Spinal cord (tissue), 10 donors: ENCODE data around the gene ZNF536. TPM values are rescaled to one million over a fixed set of nuclear protein-coding genes. Genes with fewer than 3 reads are reported as not detected.
A peak's percentile ranks its signal among the peaks of the same experiment; 100 is the strongest.

ENCODE experiments used
- DNase-seq, 6 donors: peaks; one replicate each; pipeline versions ENCODE4 v3.0.0 to v3.0.0-alpha.2; 2013 to 2015; ENCODE audit warnings: low spot score in 6 of 6, low read depth in 4 of 6
- H3K27ac ChIP-seq: one replicate; pipeline ENCODE4 v1.5.1; 2013; ENCODE audit warnings: low read depth, low read length, control low read depth
- H3K27me3 ChIP-seq: one replicate; pipeline ENCODE4 v1.6.1; 2013; ENCODE audit warnings: low read length; ENCODE audit not compliant: control insufficient read depth, insufficient read depth
- H3K36me3 ChIP-seq: one replicate; pipeline ENCODE4 v1.6.1; 2013; ENCODE audit warnings: low read length; ENCODE audit not compliant: control insufficient read depth, insufficient read depth
- H3K4me1 ChIP-seq: one replicate; pipeline ENCODE4 v1.6.1; 2013; ENCODE audit warnings: low read length; ENCODE audit not compliant: control insufficient read depth, insufficient read depth
- H3K4me3 ChIP-seq: one replicate; pipeline ENCODE4 v1.5.1; 2013; ENCODE audit warnings: low read depth, low read length, control low read depth
- H3K9me3 ChIP-seq: one replicate; pipeline ENCODE4 v1.6.1; 2013; ENCODE audit warnings: low read length; ENCODE audit not compliant: control insufficient read depth, insufficient read depth
- WGBS: methylation state at CpG from one replicate; pipeline ENCODE4 v1.1.5; 2013; ENCODE audit warnings: missing lambda C conversion rate; ENCODE audit not compliant: insufficient coverage; 5-methylcytosine and 5-hydroxymethylcytosine counted together
- polyA plus RNA-seq, 2 donors: library from polyadenylated mRNA; unstranded; fragments of 120-200 nt; gene quantifications; one replicate each; pipeline ENCODE4 v1.2.1, GENCODE V29; 2013; ENCODE audit not compliant: insufficient read length in 2 of 2
- total RNA-seq, 2 donors: library from RNA; depleted of rRNA in 1 of 2; stranded (reverse); fragments of 120-200 nt in 1 of 2; fragments of >200 nt in 1 of 2; gene quantifications; one replicate each; pipeline versions ENCODE4 v1.2.3 to v1.2.4, GENCODE V29; 2013 to 2014
- donor health status: healthy.

Gene ZNF536
- total and polyA plus RNA-seq, 4 donors: 26.2 to 41.1 (median 28.9) TPM

GRCh38 chr19:30559446-30559845 is 187.3 kb downstream of the ZNF536 start:
- Histone ChIP-seq H3K27me3 (no peaks in the 10 kb centered on the region), H3K4me3 (no peak overlapping the region), H3K4me1 (peaks cover 13% of the 10 kb centered on the region), H3K36me3 (no peaks in the 10 kb centered on the region), H3K27ac (no peak overlapping the region), H3K9me3 (no peaks in the 10 kb centered on the region)
- no peak for DNase-seq
- 83% methylated on average over 8 of the region's 9 CpGs for WGBS

- no peak overlapping the region for H3K27ac ChIP-seq
- no peaks in the 10 kb centered on the region for H3K9me3 ChIP-seq
- no peaks in the 10 kb centered on the region for H3K36me3 ChIP-seq
- no peak overlapping the region for H3K4me3 ChIP-seq
- DNase-seq: no peak
- H3K4me1 ChIP-seq: peaks cover 22% of the 10 kb centered on the region
- no peaks in the 10 kb centered on the region for H3K27me3 ChIP-seq
- 100% methylated on average over 4 of the region's 8 CpGs for WGBS
Measured at GRCh38 chr19:30562981-30563380, 190.8 kb downstream of the ZNF536 start.

- H3K27ac ChIP-seq: no peak overlapping the region
- H3K9me3 ChIP-seq: no peaks in the 10 kb centered on the region
- no peak for DNase-seq
- no peak overlapping the region for H3K4me3 ChIP-seq
- H3K27me3 ChIP-seq: no peaks in the 10 kb centered on the region
- no CpG with 5 or more reads among the region's 3 CpGs for WGBS
- no peaks in the 10 kb centered on the region for H3K36me3 ChIP-seq
- peaks cover 22% of the 10 kb centered on the region for H3K4me1 ChIP-seq
Measured at GRCh38 chr19:30563691-30564090, 191.5 kb downstream of the ZNF536 start.

- Histone ChIP-seq H3K9me3 (no peaks in the 10 kb centered on the region), H3K27me3 (no peaks in the 10 kb centered on the region), H3K27ac (no peak overlapping the region), H3K36me3 (no peaks in the 10 kb centered on the region), H3K4me1 (peaks cover 22% of the 10 kb centered on the region), H3K4me3 (no peak overlapping the region)
- peak in 2 of 6 donors; percentile 24 to 72 for DNase-seq
- WGBS: 46% methylated on average over 5 of the region's 11 CpGs
Measured at GRCh38 chr19:30564551-30565011, 192.4 kb downstream of the ZNF536 start.

GRCh38 chr19:30565636-30566035 is 193.5 kb downstream of the ZNF536 start:
- no peak overlapping the region for H3K4me3 ChIP-seq
- H3K27ac ChIP-seq: no peak overlapping the region
- WGBS: 62% methylated on average over 4 of the region's 5 CpGs
- no peaks in the 10 kb centered on the region for H3K36me3 ChIP-seq
- H3K9me3 ChIP-seq: no peaks in the 10 kb centered on the region
- H3K4me1 ChIP-seq: peaks cover 22% of the 10 kb centered on the region
- H3K27me3 ChIP-seq: no peaks in the 10 kb centered on the region
- no peak for DNase-seq

GRCh38 chr19:30566681-30567420 is 194.7 kb downstream of the ZNF536 start:
- no peaks in the 10 kb centered on the region for H3K9me3 ChIP-seq
- H3K27ac ChIP-seq: no peak overlapping the region
- H3K36me3 ChIP-seq: no peaks in the 10 kb centered on the region
- WGBS: 85% methylated on average over 12 of the region's 22 CpGs
- H3K4me1 ChIP-seq: peaks cover 22% of the 10 kb centered on the region
- DNase-seq: no peak
- H3K4me3 ChIP-seq: no peak overlapping the region
- no peaks in the 10 kb centered on the region for H3K27me3 ChIP-seq

- Histone ChIP-seq H3K4me3 (no peak overlapping the region), H3K36me3 (no peaks in the 10 kb centered on the region), H3K4me1 (peaks cover 22% of the 10 kb centered on the region), H3K9me3 (no peaks in the 10 kb centered on the region), H3K27me3 (no peaks in the 10 kb centered on the region), H3K27ac (no peak overlapping the region)
- WGBS: 52% methylated on average over 5 of the region's 15 CpGs
- peak in 1 of 6 donors; percentile 43 for DNase-seq
Measured at GRCh38 chr19:30567536-30568232, 195.5 kb downstream of the ZNF536 start.

GRCh38 chr19:30570194-30570593 is 198.0 kb downstream of the ZNF536 start:
- Histone ChIP-seq H3K9me3 (no peaks in the 10 kb centered on the region), H3K27ac (no peak overlapping the region), H3K27me3 (no peaks in the 10 kb centered on the region), H3K4me3 (no peak overlapping the region), H3K4me1 (peaks cover 12% of the 10 kb centered on the region), H3K36me3 (no peaks in the 10 kb centered on the region)
- DNase-seq: no peak
- 80% methylated on average over 2 of the region's 14 CpGs for WGBS

GRCh38 chr19:30577551-30578105 is 205.4 kb downstream of the ZNF536 start:
- WGBS: no CpG with 5 or more reads among the region's 6 CpGs
- H3K36me3 ChIP-seq: no peaks in the 10 kb centered on the region
- H3K27ac ChIP-seq: peak overlapping the region; percentile 72
- peaks cover 16% of the 10 kb centered on the region for H3K4me1 ChIP-seq
- H3K4me3 ChIP-seq: no peak overlapping the region
- H3K27me3 ChIP-seq: no peaks in the 10 kb centered on the region
- H3K9me3 ChIP-seq: no peaks in the 10 kb centered on the region
- peak in 1 of 6 donors; percentile 34 for DNase-seq
